Spleen (tissue), 7 donors: ENCODE results near the gene CCDC77.

Experiments
- CTCF ChIP-seq, 11 experiments: fragments of 200-600 bp in 7 of 11; fragments of 450-650 bp in 4 of 11; sonication (generic) in 4 of 11; IDR thresholded peaks in 8 of 11; conservative IDR thresholded peaks in 3 of 11; 1 replicate in 7 of 11; 2 replicates in 4 of 11; pipeline versions ENCODE4 v1.4.0 to v1.8.0; 2016 to 2021; ENCODE audit warnings: antibody characterized with exemption in 11 of 11, inconsistent platforms in 4 of 11, mild to moderate bottlenecking in 1 of 11
- POLR2A ChIP-seq, 3 donors: fragments of 450-650 bp; IDR thresholded peaks; one replicate each; pipeline ENCODE4 v1.5.1; 2017; ENCODE audit warnings: antibody characterized with exemption in 3 of 3, mild to moderate bottlenecking in 1 of 3
- POLR2AphosphoS5 ChIP-seq, 3 donors: sonication (generic); formaldehyde crosslinking; IDR thresholded peaks; one replicate each; pipeline ENCODE4 v1.5.1; 2017; ENCODE audit warnings: antibody characterized with exemption in 3 of 3
- donor health status: DM: no; HTN: no; CAD: no; lungs with moderate emphysema.
- donor health status: DM: no; HTN: no; CAD: no.
- donor health status: DM: no; HTN: no; CAD: no.

GRCh38 chr12:475286-475685, 73.8 kb downstream of the CCDC77 start:
- TF ChIP-seq CTCF (IDR thresholded peaks at IDR 0.05 in 8 of 11, conservative IDR thresholded peaks at IDR 0.05 in 3 of 11) (no peak), POLR2A (IDR thresholded peaks at IDR 0.05) (no peak), POLR2AphosphoS5 (IDR thresholded peaks at IDR 0.05) (no peak)
